Smooth muscle cell (in vitro differentiated cells): ENCODE results near the gene RYR1. TPM values are rescaled to one million over a fixed set of nuclear protein-coding genes. Genes with fewer than 3 reads are reported as not detected.

ENCODE experiments used
- DNase-seq: peaks from one replicate; lab custom pipeline; 2025; ENCODE audit not compliant: unreplicated experiment; lab: John Stamatoyannopoulos, UW
- H2AFZ ChIP-seq: fragments of 200-600 bp; sonication (generic); 2 replicates; pipeline ENCODE4 v1.6.0; 2016; ENCODE audit warnings: antibody characterized with exemption, low read depth, mild to moderate bottlenecking
- H3F3A ChIP-seq: fragments of 200-600 bp; sonication (generic); 2 replicates; pipeline ENCODE4 v1.6.0; 2017; ENCODE audit warnings: antibody characterized with exemption, low read depth
- H3K27ac ChIP-seq: fragments of 200-600 bp; sonication (generic); 2 replicates; pipeline ENCODE4 v1.5.1; 2016; ENCODE audit warnings: low read depth, mild to moderate bottlenecking
- H3K27me3 ChIP-seq: fragments of 200-600 bp; sonication (generic); 2 replicates; pipeline ENCODE4 v1.6.1; 2016; ENCODE audit warnings: low read depth, mild to moderate bottlenecking
- H3K36me3 ChIP-seq: fragments of 200-600 bp; sonication (generic); 2 replicates; pipeline ENCODE4 v1.5.1; 2016; ENCODE audit warnings: low read depth
- H3K4me1 ChIP-seq: fragments of 200-600 bp; sonication (generic); 2 replicates; pipeline ENCODE4 v1.5.1; 2016; ENCODE audit warnings: low read depth
- H3K4me2 ChIP-seq: fragments of 200-600 bp; sonication (generic); 2 replicates; pipeline ENCODE4 v1.6.0; 2016; ENCODE audit warnings: mild to moderate bottlenecking
- H3K4me3 ChIP-seq: fragments of 200-600 bp; sonication (generic); 2 replicates; pipeline ENCODE4 v1.5.1; 2016; ENCODE audit warnings: mild to moderate bottlenecking
- H3K79me2 ChIP-seq: fragments of 200-600 bp; sonication (generic); 2 replicates; pipeline ENCODE4 v1.6.0; 2016; ENCODE audit warnings: low read depth, mild to moderate bottlenecking
- H3K9ac ChIP-seq: fragments of 200-600 bp; sonication (generic); 2 replicates; pipeline ENCODE4 v1.6.0; 2016; ENCODE audit warnings: low read depth
- H3K9me3 ChIP-seq: fragments of 200-600 bp; sonication (generic); replicated peaks from 2 replicates; pipeline ENCODE4 v1.5.1; 2016; ENCODE audit warnings: low read depth
- H4K20me1 ChIP-seq: fragments of 200-600 bp; sonication (generic); 2 replicates; pipeline ENCODE4 v1.6.0; 2016; ENCODE audit warnings: low read depth
- WGBS: methylation state at CpG from one replicate; pipeline ENCODE4 v1.1.7; 2016; ENCODE audit warnings: low lambda C conversion rate; 5-methylcytosine and 5-hydroxymethylcytosine counted together
- polyA plus RNA-seq: library from polyadenylated mRNA; unstranded; fragments of >200 nt; fragmentation: Nextera tagmentation; extraction: Ambion mirVana; gene quantifications from 2 replicates; pipeline ENCODE4 v1.2.1, GENCODE V29; 2016
- total RNA-seq: library from RNA; depleted of rRNA; stranded (reverse); fragments of >200 nt; gene quantifications from 2 replicates; pipeline ENCODE4 v1.2.3, GENCODE V29; 2014
- TF ChIP-seq, protein P1 (sequence below): fragments of 200-600 bp; sonication (generic); IDR thresholded peaks from 2 replicates; pipeline ENCODE4 v1.5.1; 2017; ENCODE audit warnings: borderline replicate concordance, mild to moderate bottlenecking, antibody characterized with exemption; ENCODE audit not compliant: insufficient read depth, poor library complexity, severe bottlenecking

The RYR1 gene
- total and polyA plus RNA-seq, 2 experiments from 2014 or later: 0.31 to 0.95 TPM

GRCh38 chr19:38448225-38448624, 14.7 kb downstream of the RYR1 start:
- Histone ChIP-seq H3F3A (no peaks in the 10 kb centered on the region), H3K4me1 (no peaks in the 10 kb centered on the region), H3K9me3 (no peaks in the 10 kb centered on the region), H2AFZ (no peak overlapping the region), H3K79me2 (no peaks in the 10 kb centered on the region), H4K20me1 (no peaks in the 10 kb centered on the region), H3K4me3 (no peak overlapping the region), H3K27me3 (no peaks in the 10 kb centered on the region), H3K4me2 (no peak overlapping the region), H3K27ac (no peak overlapping the region), H3K9ac (no peak overlapping the region), H3K36me3 (no peaks in the 10 kb centered on the region)
- DNase-seq: no peak
- 97% methylated on average over 9 of the region's 9 CpGs for WGBS
- TF ChIP-seq, protein P1, sequence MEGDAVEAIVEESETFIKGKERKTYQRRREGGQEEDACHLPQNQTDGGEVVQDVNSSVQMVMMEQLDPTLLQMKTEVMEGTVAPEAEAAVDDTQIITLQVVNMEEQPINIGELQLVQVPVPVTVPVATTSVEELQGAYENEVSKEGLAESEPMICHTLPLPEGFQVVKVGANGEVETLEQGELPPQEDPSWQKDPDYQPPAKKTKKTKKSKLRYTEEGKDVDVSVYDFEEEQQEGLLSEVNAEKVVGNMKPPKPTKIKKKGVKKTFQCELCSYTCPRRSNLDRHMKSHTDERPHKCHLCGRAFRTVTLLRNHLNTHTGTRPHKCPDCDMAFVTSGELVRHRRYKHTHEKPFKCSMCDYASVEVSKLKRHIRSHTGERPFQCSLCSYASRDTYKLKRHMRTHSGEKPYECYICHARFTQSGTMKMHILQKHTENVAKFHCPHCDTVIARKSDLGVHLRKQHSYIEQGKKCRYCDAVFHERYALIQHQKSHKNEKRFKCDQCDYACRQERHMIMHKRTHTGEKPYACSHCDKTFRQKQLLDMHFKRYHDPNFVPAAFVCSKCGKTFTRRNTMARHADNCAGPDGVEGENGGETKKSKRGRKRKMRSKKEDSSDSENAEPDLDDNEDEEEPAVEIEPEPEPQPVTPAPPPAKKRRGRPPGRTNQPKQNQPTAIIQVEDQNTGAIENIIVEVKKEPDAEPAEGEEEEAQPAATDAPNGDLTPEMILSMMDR: no peak

DNA sequence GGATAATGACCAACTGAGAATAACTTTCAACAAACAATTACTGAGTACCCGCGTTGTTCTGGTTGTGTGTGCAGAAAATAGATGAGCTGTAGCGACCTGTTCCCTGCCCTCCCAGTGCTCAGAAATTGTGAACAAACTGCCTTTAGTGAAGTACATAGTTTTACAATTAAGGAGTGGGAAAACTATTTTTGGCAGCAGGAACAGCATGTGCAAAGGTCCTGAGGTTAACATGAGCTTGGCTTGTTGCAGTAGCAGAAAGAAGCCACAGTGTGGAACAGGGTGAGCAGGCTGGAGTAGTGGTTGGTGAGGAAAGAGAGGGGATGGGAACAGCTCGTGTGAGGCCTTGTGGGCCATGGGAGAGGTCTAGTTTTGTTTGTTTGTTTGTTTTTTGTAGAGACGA, 16.0 kb downstream of the RYR1 start:
- TF ChIP-seq, protein P1: no peak
- DNase-seq: no peak
- no peak overlapping the region for H2AFZ ChIP-seq

GRCh38 chr19:38451036-38451435, 17.5 kb downstream of the RYR1 start:
- no peak overlapping the region for H3K9ac ChIP-seq
- no peaks in the 10 kb centered on the region for H3K4me1 ChIP-seq
- no peak overlapping the region for H3K4me3 ChIP-seq
- H3K36me3 ChIP-seq: no peaks in the 10 kb centered on the region
- H3K9me3 ChIP-seq: no peaks in the 10 kb centered on the region
- H3K27ac ChIP-seq: no peak overlapping the region
- 94% methylated on average over 8 of the region's 8 CpGs for WGBS
- H3K79me2 ChIP-seq: no peaks in the 10 kb centered on the region
- no peaks in the 10 kb centered on the region for H3K27me3 ChIP-seq
- H2AFZ ChIP-seq: no peak overlapping the region
- DNase-seq: no peak
- H3K4me2 ChIP-seq: no peak overlapping the region
- no peaks in the 10 kb centered on the region for H4K20me1 ChIP-seq
- TF ChIP-seq, protein P1: no peak
- H3F3A ChIP-seq: no peaks in the 10 kb centered on the region

More for the DNA sequence above, 16.0 kb downstream of the RYR1 start:
- H3K27ac ChIP-seq: no peak overlapping the region
- H3F3A ChIP-seq: no peaks in the 10 kb centered on the region
- no peak overlapping the region for H3K9ac ChIP-seq
- WGBS: 88% methylated on average over 5 of the region's 5 CpGs
- no peaks in the 10 kb centered on the region for H3K9me3 ChIP-seq
- no peak overlapping the region for H3K4me3 ChIP-seq
- no peaks in the 10 kb centered on the region for H3K36me3 ChIP-seq
- H3K27me3 ChIP-seq: no peaks in the 10 kb centered on the region
- no peaks in the 10 kb centered on the region for H3K4me1 ChIP-seq
- no peaks in the 10 kb centered on the region for H4K20me1 ChIP-seq
- H3K4me2 ChIP-seq: no peak overlapping the region
- no peaks in the 10 kb centered on the region for H3K79me2 ChIP-seq

DNA sequence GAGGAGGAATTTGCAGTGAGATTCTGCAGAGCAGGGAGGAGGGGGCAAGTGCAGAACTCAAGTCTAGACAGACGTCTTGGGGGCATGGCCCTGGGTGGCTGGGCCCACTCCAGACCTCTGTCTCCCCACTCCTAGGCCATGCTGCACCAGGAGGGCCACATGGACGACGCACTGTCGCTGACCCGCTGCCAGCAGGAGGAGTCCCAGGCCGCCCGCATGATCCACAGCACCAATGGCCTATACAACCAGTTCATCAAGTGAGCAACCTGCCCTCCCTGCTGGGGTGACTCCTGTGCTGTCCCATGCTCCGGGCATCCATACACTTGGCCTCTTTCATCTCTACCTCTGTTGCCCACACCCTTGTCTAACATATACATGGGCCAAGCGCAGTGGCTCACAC, 18.1 kb downstream of the RYR1 start:
- no peaks in the 10 kb centered on the region for H3K36me3 ChIP-seq
- H3K4me3 ChIP-seq: no peak overlapping the region
- no peak overlapping the region for H3K27ac ChIP-seq
- H4K20me1 ChIP-seq: no peaks in the 10 kb centered on the region
- no peaks in the 10 kb centered on the region for H3F3A ChIP-seq
- no peaks in the 10 kb centered on the region for H3K79me2 ChIP-seq
- TF ChIP-seq, protein P1: no peak
- H3K9ac ChIP-seq: no peak overlapping the region
- no peak for DNase-seq
- 89% methylated on average over 8 of the region's 9 CpGs for WGBS
- H3K4me1 ChIP-seq: no peaks in the 10 kb centered on the region
- no peaks in the 10 kb centered on the region for H3K27me3 ChIP-seq
- no peak overlapping the region for H2AFZ ChIP-seq
- no peaks in the 10 kb centered on the region for H3K9me3 ChIP-seq
- no peak overlapping the region for H3K4me2 ChIP-seq
